HG02759 (cell line): Measurements from ENCODE around the gene MBNL1.
A peak's percentile ranks its signal among the peaks of the same experiment; 100 is the strongest.
"Not testable (repeated sequence)": the region's sequence is repeated elsewhere in the genome, so short reads cannot be mapped to it uniquely, and the experiment has no call there.

ENCODE experiments used
- ATAC-seq: cut with Tn5 transposase; IDR thresholded peaks from one replicate; pipeline ENCODE4 v1.9.1; 2021; ENCODE audit warnings: mild to moderate bottlenecking, moderate library complexity; ENCODE audit not compliant: unreplicated experiment

Gene MBNL1

DNA sequence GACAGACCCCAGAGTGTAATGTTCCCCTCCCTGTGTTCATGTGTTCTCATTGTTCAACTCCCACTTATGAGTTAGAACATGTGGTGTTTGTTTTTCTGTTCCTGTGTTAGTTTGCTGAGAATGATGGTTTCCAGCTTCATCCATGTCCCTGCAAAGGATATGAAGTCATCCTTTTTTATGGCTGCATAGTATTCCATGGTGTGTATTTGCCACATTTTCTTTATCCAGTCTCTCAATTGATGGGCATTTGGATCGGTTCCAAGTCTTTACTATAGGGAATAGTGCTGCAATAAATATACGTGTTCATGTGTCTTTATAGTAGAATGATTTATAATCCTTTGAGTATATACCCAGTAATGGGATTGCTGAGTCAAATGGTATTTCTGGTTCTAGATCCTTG lies 98.5 kb downstream of the MBNL1 start:
- ATAC-seq, result not testable (repeated sequence)

DNA sequence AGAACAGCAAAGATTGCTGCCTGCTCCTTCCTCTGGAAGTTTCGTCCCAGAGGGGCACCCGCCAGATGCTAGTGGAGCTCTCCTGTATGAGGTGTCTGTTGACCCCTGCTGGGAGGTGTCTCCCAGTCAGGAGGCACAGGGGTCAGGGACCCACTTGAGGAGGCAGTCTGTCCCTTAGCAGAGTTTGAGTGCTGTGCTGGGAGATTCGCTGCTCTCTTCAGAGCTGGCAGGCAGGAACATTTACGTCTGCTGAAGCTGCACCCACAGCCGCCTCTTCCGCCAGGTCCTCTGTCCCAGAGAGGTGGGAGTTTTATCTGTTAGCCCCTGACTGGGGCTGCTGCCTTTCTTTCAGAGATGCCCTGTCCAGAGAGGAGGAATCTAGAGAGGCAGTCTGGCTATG lies 103.9 kb downstream of the MBNL1 start:
- not testable (repeated sequence) for ATAC-seq

DNA sequence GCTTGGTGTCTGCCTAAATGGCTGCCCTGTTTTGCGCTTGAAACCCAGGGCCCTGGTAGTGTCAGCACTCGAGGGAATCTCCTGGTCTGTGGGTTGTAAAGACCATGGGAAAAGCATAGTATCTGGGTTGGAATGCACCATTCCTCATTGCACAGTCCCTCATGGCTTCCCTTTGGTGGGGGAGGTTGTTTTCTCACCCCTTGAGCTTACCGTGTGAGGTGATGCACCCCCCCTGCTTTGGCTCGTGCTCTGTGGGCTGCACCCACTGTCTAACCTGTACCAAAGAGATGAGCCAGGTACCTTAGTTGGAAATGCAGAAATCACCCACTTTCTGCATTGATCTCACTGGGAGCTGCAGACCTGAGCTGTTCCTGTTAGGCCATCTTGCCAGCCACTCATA lies 104.7 kb downstream of the MBNL1 start:
- ATAC-seq, result no peak

DNA sequence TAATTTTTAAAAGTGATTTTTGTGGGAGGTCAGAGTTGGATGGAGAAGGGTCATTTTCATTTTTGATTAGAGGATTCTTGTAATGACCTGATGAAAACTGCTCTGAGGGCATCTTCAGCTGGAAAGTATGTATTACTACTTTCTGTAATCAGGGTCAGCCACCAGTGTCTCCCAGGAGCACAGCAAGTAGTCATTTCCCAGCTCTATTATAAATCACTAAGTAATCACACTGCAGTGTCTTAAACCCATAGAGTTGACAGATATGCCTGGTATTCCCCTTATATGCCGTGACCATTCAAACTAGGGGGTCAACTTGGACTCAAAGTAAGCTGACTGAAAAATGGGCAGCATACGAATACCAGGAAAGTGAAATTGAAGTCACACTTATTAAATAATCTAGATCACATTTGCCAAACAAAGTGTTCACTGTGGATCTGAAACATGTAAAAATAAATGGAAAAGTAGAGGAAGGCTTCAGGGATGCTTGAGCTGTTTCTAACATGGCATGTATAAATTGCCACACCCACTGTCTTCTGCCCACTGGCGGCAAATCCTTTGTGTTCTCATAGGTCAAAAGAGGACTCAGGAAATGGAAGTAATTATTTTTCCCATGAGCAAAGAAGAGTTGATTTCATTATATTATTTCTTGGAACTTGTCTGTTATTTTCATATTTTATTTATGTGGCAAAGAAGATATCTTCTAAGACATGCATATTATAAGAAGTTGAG lies 105.7 kb downstream of the MBNL1 start:
- ATAC-seq, result peak; percentile 58

DNA sequence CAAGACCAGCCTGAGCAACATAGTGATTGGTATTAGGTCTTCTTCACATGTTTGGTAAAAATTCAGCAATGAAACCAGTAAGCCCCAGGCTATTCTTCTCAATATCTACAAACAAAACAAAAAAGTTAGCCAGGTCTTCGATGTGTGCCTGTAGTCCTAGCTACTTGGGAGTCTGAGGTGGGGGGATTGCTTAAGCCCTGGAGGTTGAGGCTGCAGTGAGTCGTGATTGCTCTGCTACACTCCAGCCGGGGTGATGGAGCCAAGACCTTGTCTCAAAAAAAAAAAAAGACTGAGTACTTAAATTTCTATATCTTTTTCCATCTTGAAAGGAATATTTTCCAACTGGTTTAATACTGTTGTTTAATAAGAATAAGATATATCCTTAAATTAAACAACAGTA lies 106.8 kb downstream of the MBNL1 start:
- no peak for ATAC-seq

DNA sequence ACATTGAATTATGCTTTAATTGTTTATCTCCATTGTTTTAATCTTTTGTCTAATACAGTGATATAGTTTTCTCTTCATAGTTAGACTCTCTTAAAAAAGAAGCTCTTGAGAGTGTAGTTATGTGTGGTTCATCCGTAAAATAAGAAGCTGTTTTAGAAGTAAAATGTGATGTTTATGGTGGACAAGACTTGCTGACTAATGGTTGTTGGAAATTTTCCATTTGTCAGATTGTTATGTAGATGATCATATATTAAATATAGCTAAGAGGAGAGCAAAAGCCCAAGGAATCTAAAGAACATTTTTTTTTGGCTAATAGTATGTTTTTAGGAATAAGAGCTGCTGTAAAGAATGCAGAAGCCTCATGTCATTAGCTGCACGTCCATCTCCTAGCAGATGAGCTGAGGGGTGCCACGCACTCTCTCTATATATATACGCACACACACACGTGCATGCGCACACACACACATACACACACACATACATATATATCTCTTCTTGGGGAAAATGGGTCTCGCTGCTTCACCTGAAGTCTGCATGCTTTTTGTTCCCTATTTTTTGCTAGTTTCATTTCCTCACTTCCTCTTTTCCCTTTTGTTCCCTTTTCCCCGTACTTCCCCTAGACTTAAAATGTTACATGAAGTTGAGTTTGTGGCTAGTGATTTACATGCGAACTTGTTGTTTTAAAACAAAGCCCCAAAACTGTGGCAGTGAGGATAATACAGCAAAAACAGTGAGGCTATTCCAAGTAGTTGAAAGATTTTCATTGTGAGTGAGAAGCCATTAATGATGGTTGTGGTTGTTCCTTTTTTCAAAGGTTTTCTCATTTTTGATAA lies 107.8 kb downstream of the MBNL1 start:
- peak; percentile 79 for ATAC-seq

DNA sequence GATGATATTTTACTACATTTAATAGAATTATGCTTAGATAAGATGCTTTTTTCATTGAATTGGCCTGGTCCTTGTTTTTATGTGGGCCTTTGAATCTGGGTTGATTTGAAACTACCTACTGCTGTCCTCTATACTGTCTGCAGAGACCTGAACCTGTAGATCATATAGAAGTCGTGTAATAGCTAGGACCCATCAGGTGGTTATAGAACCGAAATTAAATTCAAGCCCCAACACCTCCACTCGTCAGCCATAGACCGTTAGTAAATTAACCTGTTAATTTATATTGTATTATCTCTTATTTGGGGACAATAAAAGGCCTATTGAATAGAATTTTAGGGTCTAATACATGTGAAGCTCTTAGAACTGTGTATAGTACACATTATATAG lies 108.4 kb downstream of the MBNL1 start:
- no peak for ATAC-seq

DNA sequence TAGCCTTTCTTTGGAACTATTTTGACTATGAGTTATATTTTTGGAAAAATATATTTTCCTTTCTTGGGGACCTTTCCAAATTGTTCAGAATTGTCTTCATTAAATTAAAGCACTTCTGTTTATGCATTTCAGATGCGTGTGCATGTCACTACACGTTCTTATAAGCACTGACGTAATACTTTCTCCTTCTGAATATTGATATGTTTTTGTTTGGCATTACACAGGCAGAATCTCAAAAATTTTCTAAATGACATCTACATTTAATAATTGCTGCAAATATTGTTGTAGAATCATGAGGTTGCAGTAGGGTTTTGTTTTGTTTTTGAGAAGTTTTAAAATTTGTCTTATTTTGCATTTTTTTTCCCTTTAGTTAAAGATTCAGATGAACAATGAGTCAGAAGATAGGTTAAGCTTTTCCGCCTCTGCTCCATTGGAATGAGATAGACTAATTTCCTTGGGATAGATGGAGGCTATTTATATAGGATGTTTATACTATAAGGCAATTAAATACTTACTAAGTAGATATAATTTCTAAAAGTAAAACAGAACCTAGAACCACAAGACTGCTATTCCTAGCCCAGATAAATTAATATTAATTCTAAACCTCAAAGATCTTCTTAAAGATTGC lies 110.8 kb downstream of the MBNL1 start:
- ATAC-seq, result no peak

DNA sequence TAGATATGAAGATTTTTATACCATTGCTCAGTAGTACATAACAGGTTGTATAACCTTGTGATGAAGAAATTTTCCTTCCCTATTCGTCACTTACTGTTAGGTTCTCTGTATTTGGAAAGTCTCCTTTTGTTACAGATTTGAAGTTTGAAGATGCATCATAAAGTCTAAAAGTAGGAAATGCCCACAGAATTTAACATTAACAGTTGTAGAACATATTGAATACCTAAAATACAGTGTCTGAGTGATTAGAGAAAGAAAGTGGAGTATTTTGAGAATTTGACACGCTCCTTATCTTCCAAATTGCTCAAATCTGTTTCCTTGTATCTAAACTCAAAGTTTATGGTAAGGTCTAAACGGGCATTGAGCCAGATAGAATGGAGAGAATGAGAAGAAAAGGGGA lies 111.3 kb downstream of the MBNL1 start:
- ATAC-seq, result no peak

DNA sequence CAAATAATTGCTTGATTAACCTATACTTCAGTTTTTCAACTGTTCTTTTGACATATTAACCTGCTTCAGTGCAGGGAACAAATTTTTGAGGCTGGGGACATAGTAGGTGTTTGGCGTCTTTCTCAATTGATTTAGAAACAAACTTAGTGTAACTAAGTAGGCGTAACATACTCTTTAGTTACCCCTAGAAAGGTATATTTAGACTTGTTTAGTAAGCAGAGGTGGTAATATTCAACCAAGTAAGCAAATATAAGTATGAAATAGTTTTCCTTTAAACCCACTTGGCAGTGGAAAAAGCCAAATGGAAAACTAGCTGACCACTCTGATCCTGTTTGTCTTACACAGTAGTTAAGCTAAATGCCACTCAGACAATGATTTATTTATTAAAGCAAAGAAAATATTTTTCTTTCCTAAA lies 113.2 kb downstream of the MBNL1 start:
- peak; percentile 53 for ATAC-seq

DNA sequence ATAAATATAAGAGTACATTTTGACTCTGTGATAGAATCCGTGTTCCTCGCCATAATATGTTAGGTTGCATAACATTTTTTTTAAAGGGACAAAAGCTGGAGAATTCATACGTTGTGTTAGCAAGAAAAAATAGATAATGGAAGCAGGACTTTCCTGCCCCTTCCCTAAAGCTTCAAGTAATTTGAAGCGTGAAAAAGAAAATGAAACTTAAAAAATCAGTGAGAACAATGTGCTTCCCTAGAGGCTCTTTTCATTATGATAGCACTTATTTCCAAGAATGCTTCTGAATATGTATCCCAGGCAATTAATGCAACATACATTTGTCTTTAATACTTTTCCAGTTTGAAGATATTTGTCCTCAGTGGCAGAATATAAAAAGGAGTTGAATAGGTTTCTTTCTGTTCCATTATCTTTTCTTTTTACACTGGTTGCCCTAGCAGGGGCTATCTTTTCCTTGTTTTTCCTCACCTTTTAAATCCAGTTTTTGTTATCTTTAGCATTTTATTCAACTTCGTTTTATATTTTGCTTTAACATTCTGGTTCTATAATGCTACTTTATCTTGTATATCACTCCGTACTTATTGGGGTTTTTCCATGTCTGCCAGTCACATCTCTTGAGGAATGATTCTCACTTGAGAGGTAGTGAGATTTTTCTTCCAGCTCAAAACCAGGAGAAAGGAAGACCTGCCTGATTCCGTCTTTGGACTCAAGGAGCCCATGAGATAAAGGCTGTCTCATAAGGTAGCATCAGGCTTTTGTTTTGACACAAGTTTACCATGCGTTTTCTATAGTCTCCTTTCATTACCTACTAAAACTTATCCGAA lies 113.8 kb downstream of the MBNL1 start:
- ATAC-seq, result peak; percentile 33

DNA sequence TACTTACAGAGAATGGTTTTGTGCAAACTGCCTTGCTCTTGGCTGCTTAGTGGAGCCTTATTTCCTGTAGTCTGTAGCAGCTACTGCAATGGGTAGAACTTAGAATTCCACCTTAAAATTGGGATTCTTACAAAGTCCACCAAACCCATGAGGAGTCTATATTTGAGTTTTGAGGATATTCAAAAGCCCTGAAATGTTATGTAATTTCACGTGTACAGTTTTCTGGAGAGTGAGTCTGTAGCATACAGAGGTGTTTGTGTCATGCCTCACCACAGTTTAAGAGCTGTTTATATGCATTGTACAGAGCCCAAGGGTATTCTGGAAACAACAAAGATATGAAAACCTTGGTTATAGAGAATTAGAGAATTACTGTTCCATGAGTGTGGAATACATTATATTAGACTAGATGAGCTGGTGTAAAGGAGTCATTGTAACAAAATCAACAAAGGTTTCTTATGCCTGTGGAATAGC lies 114.4 kb downstream of the MBNL1 start:
- ATAC-seq, result no peak

DNA sequence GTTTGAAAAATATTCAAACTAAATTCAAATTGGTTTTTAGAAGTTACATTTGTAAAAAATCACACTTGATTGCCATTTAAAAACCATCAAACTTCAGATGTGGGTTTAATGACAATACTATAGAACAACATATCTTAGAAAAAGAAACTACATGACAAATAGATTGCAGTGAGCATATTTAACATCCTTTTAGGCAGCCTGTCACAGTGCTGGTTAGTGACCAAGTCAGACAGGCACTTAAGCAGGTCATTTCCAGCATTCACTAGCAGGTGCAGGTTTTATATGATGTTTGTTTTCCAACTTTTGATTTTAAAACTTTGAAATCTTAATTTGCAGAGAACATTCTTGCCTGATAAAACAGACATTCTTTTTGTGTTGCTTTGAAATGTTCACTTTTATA lies 115.7 kb downstream of the MBNL1 start:
- no peak for ATAC-seq

DNA sequence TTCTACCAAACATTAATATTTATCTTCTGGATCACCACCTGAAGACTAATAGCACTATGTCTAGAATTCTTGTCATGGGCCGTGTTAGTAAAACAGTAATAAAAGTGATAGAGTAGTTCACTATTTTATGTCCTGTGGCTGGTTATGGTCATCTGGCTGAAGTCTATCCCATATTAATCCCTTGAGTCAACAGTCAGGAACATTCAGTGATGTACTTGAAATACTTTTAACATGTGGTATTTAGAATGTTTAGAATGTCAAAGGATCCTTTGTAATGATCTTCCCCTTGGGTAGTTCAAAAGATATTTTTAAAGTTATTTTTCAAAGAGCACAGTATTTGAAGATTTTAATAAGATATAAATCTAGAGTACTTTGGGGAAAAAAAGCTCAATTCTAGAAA lies 117.0 kb downstream of the MBNL1 start:
- no peak for ATAC-seq

DNA sequence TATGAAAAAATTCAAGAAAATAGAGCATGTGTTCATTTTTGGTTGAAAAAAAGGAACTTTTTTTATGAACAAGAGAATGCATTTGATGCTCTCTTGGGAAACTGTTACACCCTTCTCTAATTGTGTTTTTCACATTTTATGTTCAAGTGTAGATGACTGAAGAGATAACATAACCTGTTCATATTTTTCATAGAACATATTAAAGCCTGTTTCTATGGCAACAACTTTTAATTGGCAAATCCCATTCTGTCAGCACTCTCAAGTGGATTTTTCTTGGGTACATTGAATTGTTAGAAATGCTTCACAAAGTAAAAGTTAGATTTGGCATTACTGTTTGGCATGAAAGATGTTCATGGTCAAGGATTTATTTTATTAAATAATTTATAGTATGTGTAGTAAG lies 117.5 kb downstream of the MBNL1 start:
- ATAC-seq, result no peak

DNA sequence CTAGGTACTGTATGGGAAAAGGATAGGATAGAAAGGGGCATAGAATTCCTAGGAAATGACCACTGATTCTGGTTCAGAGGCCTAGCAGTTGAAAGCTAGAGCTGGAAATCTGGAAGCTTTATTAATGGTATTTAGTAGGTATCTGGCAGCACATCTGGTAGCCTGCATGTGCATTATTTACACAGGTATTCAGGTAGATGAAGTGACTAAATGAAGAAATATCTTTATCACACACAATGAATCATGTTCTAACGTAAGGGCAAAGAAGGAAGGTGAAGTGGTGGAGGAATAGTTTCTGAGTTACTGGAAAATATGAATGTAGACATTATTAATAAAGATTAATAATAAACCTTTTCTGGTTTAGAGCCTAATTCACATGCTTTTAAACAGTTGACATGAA lies 119.9 kb downstream of the MBNL1 start:
- no peak for ATAC-seq

DNA sequence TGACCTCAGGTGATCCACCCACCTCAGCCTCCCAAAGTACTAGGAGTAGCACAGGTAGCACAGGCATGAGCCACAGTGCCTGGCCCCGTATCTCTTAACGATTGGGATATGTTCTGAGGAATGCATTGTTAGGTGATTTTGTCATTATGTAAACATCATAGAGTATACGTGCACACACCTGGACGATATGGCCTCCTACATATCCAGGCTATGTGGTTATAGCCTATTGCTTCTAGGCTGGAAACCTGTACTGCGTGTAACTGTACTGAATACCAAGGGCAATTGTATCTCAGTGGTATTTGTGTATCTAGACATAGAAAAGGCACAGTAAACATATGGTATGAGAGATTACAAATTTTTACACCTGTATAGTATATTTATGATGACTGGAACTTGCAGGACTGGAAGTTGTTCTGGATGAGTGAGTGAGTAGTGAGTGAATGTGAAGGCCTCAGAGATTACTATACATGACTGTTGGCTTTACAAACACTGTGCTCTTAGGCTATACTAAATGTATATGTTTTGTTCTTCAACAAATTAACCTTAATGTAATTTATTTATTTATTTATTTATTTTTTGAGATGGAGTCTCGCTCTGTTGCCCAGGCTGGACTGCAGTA lies 120.7 kb downstream of the MBNL1 start:
- ATAC-seq, result no peak

DNA sequence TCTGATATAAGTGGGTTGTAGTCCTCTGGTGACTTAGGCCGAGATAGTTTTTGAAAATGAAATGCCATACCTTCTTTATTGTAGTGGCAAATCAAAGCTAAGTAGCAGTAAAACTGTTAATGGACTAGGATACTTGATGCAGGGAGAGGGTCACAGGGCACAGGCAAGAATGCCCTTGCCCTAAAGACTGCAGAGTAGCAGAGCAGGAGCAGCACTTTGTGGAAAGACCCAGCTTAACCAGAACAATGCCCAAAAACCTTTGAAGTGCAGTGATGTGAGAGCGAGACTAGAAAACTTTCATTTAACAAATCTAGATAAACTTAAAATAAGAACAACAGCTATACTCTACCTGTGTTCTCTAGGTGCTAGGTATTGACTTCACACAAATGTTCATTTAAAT lies 121.9 kb downstream of the MBNL1 start:
- no peak for ATAC-seq

DNA sequence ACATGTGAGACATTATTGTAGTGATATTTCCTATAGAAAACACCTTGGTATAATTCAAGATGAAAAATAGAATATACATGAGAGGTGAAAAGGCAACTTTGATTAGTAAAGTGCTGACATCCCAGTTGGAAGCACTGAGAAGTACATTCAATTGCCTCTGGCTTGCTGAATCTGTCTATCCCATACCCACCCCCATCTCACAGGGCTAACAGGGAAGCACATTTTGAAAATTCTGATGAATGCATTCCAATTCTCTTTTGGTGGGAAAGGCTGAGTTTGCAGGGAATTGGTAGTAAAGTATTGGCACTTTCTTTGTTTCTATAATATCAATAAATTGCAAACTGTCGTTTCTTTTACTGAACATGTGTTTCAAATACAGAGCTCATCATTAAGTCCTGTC lies 122.9 kb downstream of the MBNL1 start:
- ATAC-seq, result no peak

DNA sequence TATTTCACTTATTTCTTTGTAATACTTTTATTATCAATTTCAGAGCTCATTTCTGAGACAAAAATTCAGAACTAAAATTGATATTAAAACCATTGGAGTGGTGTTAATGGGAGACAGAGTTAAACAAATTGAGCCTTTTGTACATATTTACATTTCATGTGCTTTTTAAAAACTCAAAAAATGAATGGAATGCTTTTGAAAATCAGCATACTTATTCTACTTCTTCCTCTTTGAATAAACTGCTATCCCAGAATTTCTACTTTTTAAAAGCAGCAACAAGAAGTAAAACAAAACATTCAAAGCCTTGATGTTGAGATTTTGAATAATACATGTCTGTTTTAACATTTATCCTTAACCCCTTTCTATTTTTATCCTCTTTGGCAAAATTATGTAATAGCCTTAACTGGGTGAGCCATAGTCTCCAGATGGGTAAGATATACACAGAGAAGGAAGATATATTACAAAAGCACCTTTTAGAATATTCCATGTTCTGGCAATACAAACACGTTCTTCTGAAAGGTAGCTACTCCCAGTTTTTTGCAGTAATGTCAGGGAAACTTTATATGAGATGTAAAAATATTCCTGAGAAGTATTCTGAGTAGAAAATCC lies 123.6 kb downstream of the MBNL1 start:
- no peak for ATAC-seq
